Uterus (tissue), 4 donors: Measurements from ENCODE around the gene FBXL19. TPM values are rescaled to one million over a fixed set of nuclear protein-coding genes. Genes with fewer than 3 reads are reported as not detected.
A peak's percentile ranks its signal among the peaks of the same experiment; 100 is the strongest.

Source experiments
- DNase-seq, 2 donors: peaks; one replicate each; pipeline ENCODE4 v3.0.0-alpha.2; 2019 to 2020
- H3K27ac ChIP-seq, 2 donors: fragments of 200-600 bp; sonication (generic); 1 replicate in 1 of 2; 2 replicates in 1 of 2; pipeline ENCODE4 v1.5.1; 2016 to 2018
- H3K27me3 ChIP-seq, 2 donors: fragments of 200-600 bp; sonication (generic); one replicate each; pipeline ENCODE4 v1.5.1; 2018 to 2019; ENCODE audit warnings: control low read depth in 1 of 2
- H3K36me3 ChIP-seq, 2 donors: fragments of 200-600 bp; sonication (generic); one replicate each; pipeline ENCODE4 v1.5.1; 2019; ENCODE audit warnings: control low read depth in 1 of 2
- H3K4me1 ChIP-seq, 2 donors: fragments of 200-600 bp; sonication (generic); one replicate each; pipeline ENCODE4 v1.5.1; 2018 to 2019; ENCODE audit warnings: control low read depth in 1 of 2
- H3K4me3 ChIP-seq, 2 donors: fragments of 200-600 bp; sonication (generic); 1 replicate in 1 of 2; 2 replicates in 1 of 2; pipeline ENCODE4 v1.5.1; 2018 to 2019; ENCODE audit warnings: mild to moderate bottlenecking in 1 of 2
- H3K9me3 ChIP-seq, 2 donors: fragments of 200-600 bp; sonication (generic); one replicate each; pipeline ENCODE4 v1.5.1; 2019; ENCODE audit warnings: control low read depth in 1 of 2
- CTCF ChIP-seq, 4 experiments: fragments of 200-600 bp in 2 of 4; fragments of 450-650 bp in 2 of 4; sonication (generic) in 2 of 4; IDR thresholded peaks; one replicate each; pipeline ENCODE4 v1.5.1; 2016 to 2019; ENCODE audit warnings: antibody characterized with exemption in 4 of 4, mild to moderate bottlenecking in 2 of 4, moderate library complexity in 1 of 4
- POLR2A ChIP-seq, 2 donors: fragments of 450-650 bp; IDR thresholded peaks; one replicate each; pipeline ENCODE4 v1.6.1; 2016; ENCODE audit warnings: antibody characterized with exemption in 2 of 2, mild to moderate bottlenecking in 1 of 2, moderate library complexity in 1 of 2
- intact Hi-C: fragments of 100-400 bp; cut with DNase I; formaldehyde crosslinking; loops from one replicate; pipeline ENCODE4 v1.15.1; 2023; ENCODE audit warnings: low total_unique reads
- microRNA counts, 2 donors: library from miRNA; unstranded; fragments of <30 nt; microRNA quantifications; one replicate each; lab custom pipeline; 2016 to 2017
- microRNA-seq: library from miRNA; unstranded; fragments of <30 nt; microRNA quantifications from one replicate; pipeline ENCODE4, GENCODE V29; 2016; ENCODE audit warnings: borderline microRNAs expressed, borderline replicate concordance
- small RNA-seq: library from RNA; depleted of rRNA; stranded (forward); fragments of <200 nt; gene quantifications from one replicate; pipeline ENCODE3, GENCODE V24; 2016
- total RNA-seq, 4 donors: library from RNA; depleted of rRNA in 3 of 4; stranded (reverse); fragments of >200 nt in 3 of 4; gene quantifications; one replicate each; pipeline versions ENCODE4 v1.1.0 to v1.2.4, GENCODE V29; 2014 to 2023
- donor health status: DM: yes; HTN: yes; CAD: no.

Gene FBXL19
- total RNA-seq, 4 donors from 2014 or later, result 3.8 to 25.4 (median 19.0) TPM

DNA sequence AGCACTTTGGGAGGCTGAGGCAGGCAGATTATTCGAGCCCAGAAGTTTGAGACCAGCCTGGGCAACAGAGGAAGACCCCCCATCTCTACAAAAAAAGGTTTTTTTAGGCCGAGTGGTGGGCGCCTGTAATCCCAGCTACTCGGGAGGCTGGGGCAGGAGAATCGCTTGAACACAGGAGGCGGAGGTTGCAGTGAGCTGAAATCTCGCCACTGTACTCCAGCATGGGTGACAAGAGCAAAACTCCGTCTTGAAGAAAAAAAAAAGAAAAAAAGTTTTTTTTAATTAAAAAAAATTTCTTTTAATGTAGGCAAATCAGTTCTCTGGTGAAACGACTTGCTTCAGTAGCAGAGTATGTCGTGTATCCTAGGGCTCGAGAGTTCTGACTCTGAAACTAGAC lies 72.6 kb downstream of the FBXL19 start:
- Histone ChIP-seq H3K4me3 (no peak overlapping the region), H3K27ac (peak overlapping the region; percentile 70 to 94), H3K4me1 (no peaks in the 10 kb centered on the region), H3K36me3 (no peaks in the 10 kb centered on the region), H3K9me3 (no peaks in the 10 kb centered on the region), H3K27me3 (no peaks in the 10 kb centered on the region)
- intact Hi-C loops, result no loop called here
- TF ChIP-seq CTCF (IDR thresholded peaks at IDR 0.05), result no peak
- no peak for DNase-seq

- peak overlapping the region; percentile 70 to 94 for H3K27ac ChIP-seq
- peak overlapping the region; percentile 43 to 57 for H3K4me3 ChIP-seq
- intact Hi-C loops, result no loop called here
- H3K4me1 ChIP-seq, result no peaks in the 10 kb centered on the region
- H3K36me3 ChIP-seq, result no peaks in the 10 kb centered on the region
- DNase-seq, result peak; percentile 53 to 66
- TF ChIP-seq POLR2A (IDR thresholded peaks at IDR 0.05) (no peak), CTCF (IDR thresholded peaks at IDR 0.05) (no peak)
- H3K9me3 ChIP-seq, result no peaks in the 10 kb centered on the region
- no peaks in the 10 kb centered on the region for H3K27me3 ChIP-seq
These were observed 73.1 kb downstream of the FBXL19 start for GRCh38 chr16:30996324-30996984.

DNA sequence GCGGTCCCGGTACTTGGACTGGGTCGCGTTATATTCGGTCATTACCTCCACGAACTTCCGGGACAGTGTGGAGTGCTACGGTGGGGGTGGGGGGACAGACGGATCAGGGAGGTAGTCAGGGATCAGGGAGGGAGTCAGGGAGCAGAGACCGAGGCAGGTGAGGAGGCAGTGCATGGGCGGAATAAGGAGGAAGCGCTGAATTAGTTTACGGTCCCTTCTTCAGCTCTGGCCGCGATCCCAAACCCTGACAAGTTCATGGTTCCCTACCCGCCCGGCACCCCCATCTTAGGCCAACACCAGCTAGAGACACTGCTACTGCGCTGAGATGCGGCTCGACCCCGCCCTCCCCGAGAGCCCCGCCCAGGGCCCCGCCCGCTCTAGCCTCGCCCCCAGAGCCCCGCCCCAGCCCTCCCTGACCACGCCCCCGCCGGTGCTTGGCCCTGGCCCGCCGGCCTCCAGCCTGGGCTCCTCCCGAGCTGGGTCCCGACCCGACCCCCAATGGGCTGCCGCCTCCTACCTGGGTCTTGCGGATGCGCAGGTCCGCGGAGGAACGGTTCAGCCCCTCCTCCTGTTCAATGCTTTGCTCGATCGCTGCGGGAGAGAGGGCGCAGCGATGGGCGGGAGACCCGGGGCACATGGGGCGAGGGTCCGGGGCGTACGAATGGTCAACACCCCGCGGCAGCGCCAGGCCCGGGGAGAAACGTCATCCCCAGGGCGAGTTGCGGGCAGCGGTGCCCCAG lies 73.8 kb downstream of the FBXL19 start:
- no peaks in the 10 kb centered on the region for H3K36me3 ChIP-seq
- H3K27ac ChIP-seq, result peak overlapping the region; percentile 70 to 94
- DNase-seq, result peak; percentile 89
- H3K4me1 ChIP-seq, result no peaks in the 10 kb centered on the region
- no peaks in the 10 kb centered on the region for H3K27me3 ChIP-seq
- peak overlapping the region; percentile 43 to 57 for H3K4me3 ChIP-seq
- H3K9me3 ChIP-seq, result no peaks in the 10 kb centered on the region
- TF ChIP-seq POLR2A (IDR thresholded peaks at IDR 0.05), result peak in 1 of 2 donors; percentile 52
- no peak for TF ChIP-seq CTCF (IDR thresholded peaks at IDR 0.05)
- intact Hi-C loops, result no loop called here

- Histone ChIP-seq H3K27me3 (no peaks in the 10 kb centered on the region), H3K27ac (peak overlapping the region; percentile 70 to 94), H3K36me3 (no peaks in the 10 kb centered on the region), H3K4me3 (peak overlapping the region; percentile 43 to 57), H3K9me3 (no peaks in the 10 kb centered on the region), H3K4me1 (no peaks in the 10 kb centered on the region)
- intact Hi-C loops, result no loop called here
- TF ChIP-seq POLR2A (IDR thresholded peaks at IDR 0.05) (no peak), CTCF (IDR thresholded peaks at IDR 0.05) (no peak)
- peak; percentile 60 to 67 for DNase-seq
These were observed 74.6 kb downstream of the FBXL19 start for GRCh38 chr16:30997725-30998711.

MicroRNAs encoded within 50 kb of the gene (microRNA counts, 767-probe panel; counts per million panel counts)
- microRNA hsa-miR-762 (lab: Ali Mortazavi, UCI), result 0 counts per million in 2 donors

Small RNAs within 50 kb of the gene (microRNA-seq; reads per million reads assigned to microRNA genes)
- gene MIR4519 (not detected), gene MIR762 (not detected)

Small RNAs within 50 kb of the gene (small RNA-seq; reads per million reads assigned to genes)
- gene AC135048.1 (not detected), gene MIR4519 (not detected), gene MIR762 (not detected)

Other genes with a start within 250 kb of the FBXL19 start
- gene SRCAP, start 224.4 kb upstream of the FBXL19 start, total RNA-seq, result 10 to 100 TPM in 2 of 4 donors, 1 to 10 TPM in 2; 5.6 to 80.7 (median 26.0) TPM
- gene PHKG2, start 175.1 kb upstream of the FBXL19 start, total RNA-seq, result 10 to 100 TPM; 13.5 to 44.7 (median 25.8) TPM
- gene CFAP119, start 161.5 kb upstream of the FBXL19 start, total RNA-seq, result 1 to 10 TPM in 2 of 4 donors, not detected in 2; 4.1 to 9.1 TPM
- gene RNF40, start 161.2 kb upstream of the FBXL19 start, total RNA-seq, result 100 to 1,000 TPM in 2 of 4 donors, 10 to 100 TPM in 2; 20.5 to 130 (median 86.0) TPM
- 10 to 100 TPM in 2 of 4 donors, 1 to 10 TPM in 2; 5.4 to 25.5 (median 10.7) TPM for gene ZNF629, start 136.4 kb upstream of the FBXL19 start, total RNA-seq
- 10 to 100 TPM; 16.5 to 44.8 (median 35.2) TPM for gene BCL7C, start 29.5 kb upstream of the FBXL19 start, total RNA-seq
- 10 to 100 TPM in 2 of 4 donors, 1 to 10 TPM in 1, not detected in 1; 2.3 to 20.6 (median 13.8) TPM for gene CTF1, start 27.0 kb upstream of the FBXL19 start, total RNA-seq
- gene ORAI3, start 25.5 kb downstream of the FBXL19 start, total RNA-seq, result 10 to 100 TPM; 21.7 to 65.0 (median 27.9) TPM
- gene SETD1A, start 34.2 kb downstream of the FBXL19 start, total RNA-seq, result 10 to 100 TPM in 1 of 4 donors, 1 to 10 TPM in 3; 2.1 to 31.7 (median 3.5) TPM
- gene HSD3B7, start 61.6 kb downstream of the FBXL19 start, total RNA-seq, result 10 to 100 TPM in 2 of 4 donors, 1 to 10 TPM in 2; 7.2 to 18.0 (median 11.3) TPM
- 1 to 10 TPM in 3 of 4 donors, under 1 TPM in 1; 0.88 to 2.6 (median 2.5) TPM for gene STX1B, start 87.1 kb downstream of the FBXL19 start, total RNA-seq
- gene STX4, start 110.0 kb downstream of the FBXL19 start, total RNA-seq, result 100 to 1,000 TPM in 1 of 4 donors, 10 to 100 TPM in 3; 26.2 to 114 (median 85.1) TPM
- gene ZNF668, start 150.7 kb downstream of the FBXL19 start, total RNA-seq, result 10 to 100 TPM in 1 of 4 donors, 1 to 10 TPM in 3; 4.4 to 20.6 (median 6.4) TPM
- 10 to 100 TPM in 3 of 4 donors, 1 to 10 TPM in 1; 3.3 to 17.3 (median 15.1) TPM for gene ZNF646, start 150.8 kb downstream of the FBXL19 start, total RNA-seq
- gene PRSS53, start 165.4 kb downstream of the FBXL19 start, total RNA-seq, result 1 to 10 TPM in 2 of 4 donors, under 1 TPM in 1, not detected in 1; under 0.01 to 5.5 (median 2.4) TPM
- gene VKORC1, start 171.2 kb downstream of the FBXL19 start, total RNA-seq, result 10 to 100 TPM; 68.7 to 81.8 (median 73.5) TPM
- gene BCKDK, start 184.8 kb downstream of the FBXL19 start, total RNA-seq, result 10 to 100 TPM; 15.3 to 32.1 (median 21.9) TPM
- 100 to 1,000 TPM in 1 of 4 donors, 10 to 100 TPM in 3; 63.0 to 101 (median 77.8) TPM for gene KAT8, start 194.1 kb downstream of the FBXL19 start, total RNA-seq
- gene PRSS8, start 212.2 kb downstream of the FBXL19 start, total RNA-seq, result 1 to 10 TPM in 1 of 4 donors, under 1 TPM in 1, not detected in 2; 0.26 to 8.7 TPM
- gene PRSS36, start 226.5 kb downstream of the FBXL19 start, total RNA-seq, result under 1 TPM in 2 of 4 donors, not detected in 2; 0.48 to 0.76 TPM